Mesenchymal stem cell (in vitro differentiated cells and primary cell): ENCODE measurements around the gene RHBDL1.

Experiments used
- DNase-seq: peaks from one replicate; pipeline ENCODE4 v3.0.0-alpha.2; 2013
- H2AFZ ChIP-seq: one replicate; pipeline ENCODE4 v1.6.1; 2013; ENCODE audit warnings: low read depth, mild to moderate bottlenecking, control low read depth, inconsistent platforms, low read length, moderate library complexity
- H2AK5ac ChIP-seq: 2 replicates; pipeline ENCODE4 v1.6.1; 2013; ENCODE audit warnings: low read length, moderate library complexity, mild to moderate bottlenecking, inconsistent platforms; ENCODE audit not compliant: severe bottlenecking
- H2BK120ac ChIP-seq: one replicate; pipeline ENCODE4 v1.6.1; 2013; ENCODE audit warnings: low read depth, mild to moderate bottlenecking, inconsistent platforms, low read length, moderate library complexity
- H2BK12ac ChIP-seq, 2 experiments: one replicate each; pipeline ENCODE4 v1.6.1; 2013; ENCODE audit warnings: inconsistent platforms in 2 of 2, low read length in 2 of 2, mild to moderate bottlenecking in 2 of 2, moderate library complexity in 2 of 2, control low read depth in 1 of 2
- H2BK15ac ChIP-seq: one replicate; pipeline ENCODE4 v1.6.1; 2013; ENCODE audit warnings: mild to moderate bottlenecking, low read depth, inconsistent platforms; ENCODE audit not compliant: poor library complexity, severe bottlenecking
- H2BK5ac ChIP-seq: 2 replicates; pipeline ENCODE4 v1.6.1; 2013; ENCODE audit warnings: low read depth, mild to moderate bottlenecking, low read length, control low read depth, inconsistent platforms; ENCODE audit not compliant: poor library complexity, severe bottlenecking
- H3K14ac ChIP-seq, 2 experiments: one replicate each; pipeline ENCODE4 v1.6.1; 2013; ENCODE audit warnings: inconsistent platforms in 2 of 2, low read length in 2 of 2, control low read depth in 1 of 2, mild to moderate bottlenecking in 1 of 2, moderate library complexity in 1 of 2
- H3K18ac ChIP-seq, 2 experiments: one replicate each; pipeline ENCODE4 v1.6.1; 2013; ENCODE audit warnings: inconsistent platforms in 2 of 2, low read length in 2 of 2, control low read depth in 1 of 2, low read depth in 1 of 2, mild to moderate bottlenecking in 1 of 2
- H3K23ac ChIP-seq, 2 experiments: one replicate each; pipeline ENCODE4 v1.6.1; 2013; ENCODE audit warnings: inconsistent platforms in 2 of 2, low read length in 2 of 2, mild to moderate bottlenecking in 2 of 2, moderate library complexity in 2 of 2, control low read depth in 1 of 2
- H3K27ac ChIP-seq: 2 replicates; pipeline ENCODE4 v1.5.1; 2013; ENCODE audit warnings: mild to moderate bottlenecking, moderate library complexity, low read length, control low read depth, inconsistent platforms; ENCODE audit not compliant: poor library complexity, severe bottlenecking
- H3K27me3 ChIP-seq, 2 experiments: 2 replicates each; pipeline versions ENCODE4 v1.6.1 to v1.7.0; 2013; ENCODE audit warnings: low read length in 2 of 2, mild to moderate bottlenecking in 2 of 2, moderate library complexity in 2 of 2, control low read depth in 1 of 2, inconsistent platforms in 1 of 2; ENCODE audit not compliant: control insufficient read depth in 1 of 2, insufficient read depth in 1 of 2
- H3K36me3 ChIP-seq, 2 experiments: 2 replicates each; pipeline versions ENCODE4 v1.6.1 to v1.7.0; 2013; ENCODE audit warnings: low read length in 2 of 2, control low read depth in 1 of 2, inconsistent platforms in 1 of 2, low read depth in 1 of 2, mild to moderate bottlenecking in 1 of 2; ENCODE audit not compliant: insufficient read depth in 2 of 2, control insufficient read depth in 1 of 2
- H3K4ac ChIP-seq, 2 experiments: one replicate each; pipeline ENCODE4 v1.6.1; 2013; ENCODE audit warnings: inconsistent platforms in 2 of 2, low read length in 2 of 2, mild to moderate bottlenecking in 2 of 2, moderate library complexity in 2 of 2, control low read depth in 1 of 2, low read depth in 1 of 2
- H3K4me1 ChIP-seq: 2 replicates; pipeline ENCODE4 v1.6.1; 2013; ENCODE audit warnings: low read depth, low read length, control low read depth; ENCODE audit not compliant: control insufficient read depth, insufficient read depth
- H3K4me2 ChIP-seq: 2 replicates; pipeline ENCODE4 v1.6.1; 2013; ENCODE audit warnings: low read length, mild to moderate bottlenecking, inconsistent platforms; ENCODE audit not compliant: poor library complexity, severe bottlenecking
- H3K4me3 ChIP-seq, 2 experiments: 2 replicates each; pipeline versions ENCODE4 v1.5.1 to v1.7.0; 2013; ENCODE audit warnings: low read length in 2 of 2, mild to moderate bottlenecking in 2 of 2, control low read depth in 1 of 2, low read depth in 1 of 2; ENCODE audit not compliant: insufficient read depth in 1 of 2
- H3K79me1 ChIP-seq: replicated peaks from 2 replicates; pipeline ENCODE4 v1.6.1; 2013; ENCODE audit warnings: mild to moderate bottlenecking, control low read depth, low read length, inconsistent platforms; ENCODE audit not compliant: poor library complexity, severe bottlenecking
- H3K9ac ChIP-seq: 2 replicates; pipeline ENCODE4 v1.7.0; 2013; ENCODE audit warnings: mild to moderate bottlenecking, low read length, moderate library complexity
- H3K9me3 ChIP-seq: 2 replicates; pipeline ENCODE4 v1.7.0; 2013; ENCODE audit warnings: mild to moderate bottlenecking, low read length; ENCODE audit not compliant: control insufficient read depth
- H4K8ac ChIP-seq: one replicate; pipeline ENCODE4 v1.6.1; 2013; ENCODE audit warnings: inconsistent platforms, mild to moderate bottlenecking, low read length, moderate library complexity
- H4K91ac ChIP-seq: one replicate; pipeline ENCODE4 v1.6.1; 2013; ENCODE audit warnings: mild to moderate bottlenecking, low read length, inconsistent platforms
- WGBS: methylation state at CpG from one replicate; pipeline ENCODE4 v1.1.7; 2013; ENCODE audit warnings: mixed read lengths; 5-methylcytosine and 5-hydroxymethylcytosine counted together

Gene RHBDL1

GRCh38 chr16:668519-669171, 6.8 kb upstream of the RHBDL1 start:
- peak overlapping the region in 1 of 2 experiments; percentile 31 for H2BK12ac ChIP-seq
- 13% methylated on average over 50 of the region's 50 CpGs for WGBS
- H4K91ac ChIP-seq: peak overlapping the region; percentile 88
- H3K23ac ChIP-seq: peak overlapping the region in 1 of 2 experiments; percentile 89
- H3K4me1 ChIP-seq: peaks cover 22% of the 10 kb centered on the region
- peak overlapping the region; percentile 91 for H3K9ac ChIP-seq
- H2AFZ ChIP-seq: peak overlapping the region; percentile 18
- no peak overlapping the region for H3K27ac ChIP-seq
- peak overlapping the region; percentile 62 for H2BK120ac ChIP-seq
- H4K8ac ChIP-seq: peak overlapping the region; percentile 27
- peaks cover 23% of the 10 kb centered on the region for H3K79me1 ChIP-seq
- H2BK5ac ChIP-seq: no peak overlapping the region
- peak overlapping the region; percentile 78 to 89 for H3K14ac ChIP-seq
- H3K36me3 ChIP-seq: peaks cover 43 to 59% of the 10 kb centered on the region in 2 experiments
- H3K27me3 ChIP-seq: no peaks in the 10 kb centered on the region
- H3K18ac ChIP-seq: peak overlapping the region; percentile 84 to 94
- peak overlapping the region; percentile 84 for H3K4me2 ChIP-seq
- no peaks in the 10 kb centered on the region for H3K9me3 ChIP-seq
- no peak overlapping the region for H2AK5ac ChIP-seq
- H3K4ac ChIP-seq: peak overlapping the region; percentile 80 to 97
- H3K4me3 ChIP-seq: peak overlapping the region; percentile 86 to 98
- DNase-seq: no peak
- H2BK15ac ChIP-seq: peak overlapping the region; percentile 54

- Histone ChIP-seq H3K9me3 (no peaks in the 10 kb centered on the region), H3K4me2 (no peak overlapping the region), H2BK12ac (no peak overlapping the region), H2AFZ (no peak overlapping the region), H3K4me1 (peaks cover 22% of the 10 kb centered on the region), H3K4ac (no peak overlapping the region), H3K9ac (no peak overlapping the region), H3K27ac (no peak overlapping the region), H4K91ac (no peak overlapping the region), H3K18ac (no peak overlapping the region), H2AK5ac (no peak overlapping the region), H3K23ac (peak overlapping the region in 1 of 2 experiments; percentile 38), H4K8ac (no peak overlapping the region), H3K79me1 (peaks cover 23% of the 10 kb centered on the region), H3K14ac (no peak overlapping the region), H3K4me3 (peak overlapping the region in 1 of 2 experiments; percentile 12), H2BK15ac (no peak overlapping the region), H3K36me3 (peaks cover 43 to 68% of the 10 kb centered on the region in 2 experiments), H3K27me3 (no peaks in the 10 kb centered on the region), H2BK5ac (no peak overlapping the region), H2BK120ac (no peak overlapping the region)
- DNase-seq: no peak
- 98% methylated on average over 13 of the region's 13 CpGs for WGBS
Observed at GRCh38 chr16:669666-670065, 5.8 kb upstream of the RHBDL1 start.

- H4K8ac ChIP-seq: no peak overlapping the region
- H3K79me1 ChIP-seq: peaks cover 23% of the 10 kb centered on the region
- H3K4me3 ChIP-seq: no peak overlapping the region
- no peak overlapping the region for H3K18ac ChIP-seq
- no peak overlapping the region for H3K4me2 ChIP-seq
- no peak overlapping the region for H3K27ac ChIP-seq
- peaks cover 43 to 68% of the 10 kb centered on the region in 2 experiments for H3K36me3 ChIP-seq
- no peak overlapping the region for H3K9ac ChIP-seq
- H2AK5ac ChIP-seq: no peak overlapping the region
- H3K27me3 ChIP-seq: no peaks in the 10 kb centered on the region
- WGBS: 96% methylated on average over 48 of the region's 52 CpGs
- no peak for DNase-seq
- H2BK120ac ChIP-seq: no peak overlapping the region
- H3K23ac ChIP-seq: no peak overlapping the region
- no peak overlapping the region for H2BK5ac ChIP-seq
- H3K9me3 ChIP-seq: no peaks in the 10 kb centered on the region
- H2AFZ ChIP-seq: no peak overlapping the region
- no peak overlapping the region for H3K4ac ChIP-seq
- H3K14ac ChIP-seq: no peak overlapping the region
- peaks cover 33% of the 10 kb centered on the region for H3K4me1 ChIP-seq
- no peak overlapping the region for H2BK12ac ChIP-seq
- no peak overlapping the region for H2BK15ac ChIP-seq
- H4K91ac ChIP-seq: no peak overlapping the region
Observed at GRCh38 chr16:670485-671352, 4.8 kb upstream of the RHBDL1 start.
